GM18909 (cell line): ENCODE measurements around the gene MEIS1.

ENCODE experiments used
- ATAC-seq: cut with Tn5 transposase; IDR thresholded peaks from one replicate; pipeline ENCODE4 v1.9.1; 2021; ENCODE audit warnings: mild to moderate bottlenecking; ENCODE audit not compliant: unreplicated experiment, poor library complexity

Gene MEIS1

DNA sequence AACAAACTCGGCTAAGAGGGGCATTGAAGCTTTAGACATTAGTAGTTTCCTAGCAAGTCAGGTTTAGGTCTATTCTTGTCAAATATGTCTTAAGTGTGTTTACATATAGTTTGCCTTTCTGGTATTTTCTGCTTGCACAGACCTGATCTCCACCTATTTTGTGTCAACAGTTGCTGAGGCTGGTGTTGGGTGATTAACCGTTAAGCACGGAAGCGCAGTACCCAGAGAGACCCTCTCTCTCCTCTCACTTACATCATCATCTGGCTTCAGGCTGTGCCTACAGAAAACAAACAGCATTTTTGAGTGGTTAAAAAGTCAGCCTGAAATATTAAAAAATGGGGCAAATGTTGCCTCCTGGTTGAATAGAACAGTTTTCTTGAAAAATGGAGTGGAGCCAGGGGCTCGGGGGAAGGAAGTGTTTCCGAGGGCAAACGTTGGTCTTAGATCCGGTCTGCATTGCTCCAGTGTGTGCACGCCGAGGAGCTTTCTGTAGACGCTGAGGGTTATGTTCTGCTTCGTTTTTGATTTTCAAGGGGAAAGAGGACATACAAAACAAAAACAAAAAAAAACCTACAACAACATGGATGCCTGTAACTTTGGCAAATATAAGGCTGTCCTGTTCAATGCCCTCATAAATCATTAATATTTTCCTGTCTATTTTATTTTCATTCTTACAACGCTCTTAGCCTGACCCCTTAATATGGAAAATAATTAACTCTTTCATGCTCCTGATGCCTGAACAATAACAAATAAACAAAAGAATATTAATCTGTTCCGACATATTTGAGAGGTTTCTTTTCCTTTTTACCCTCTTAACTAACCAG, 120.8 kb downstream of the MEIS1 start:
- no peak for ATAC-seq

DNA sequence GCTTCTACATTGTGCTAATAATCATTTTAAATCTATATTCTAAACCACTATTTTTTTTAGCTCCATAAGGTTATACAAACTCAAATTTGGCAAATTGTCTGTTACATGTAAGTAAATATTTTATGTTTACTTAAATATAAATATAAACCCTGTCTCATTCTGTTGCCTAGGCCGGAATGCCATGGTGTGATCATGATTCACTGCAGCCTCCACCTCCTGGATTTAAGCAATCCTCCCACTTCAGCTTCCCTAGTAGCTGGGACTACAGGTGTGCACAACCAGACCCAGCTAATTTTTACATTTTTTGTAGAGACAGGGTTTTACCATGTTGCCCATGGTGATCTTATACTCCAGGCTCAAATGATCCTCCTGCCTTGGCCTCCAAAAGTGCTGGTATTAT, 124.7 kb downstream of the MEIS1 start:
- ATAC-seq: no peak

DNA sequence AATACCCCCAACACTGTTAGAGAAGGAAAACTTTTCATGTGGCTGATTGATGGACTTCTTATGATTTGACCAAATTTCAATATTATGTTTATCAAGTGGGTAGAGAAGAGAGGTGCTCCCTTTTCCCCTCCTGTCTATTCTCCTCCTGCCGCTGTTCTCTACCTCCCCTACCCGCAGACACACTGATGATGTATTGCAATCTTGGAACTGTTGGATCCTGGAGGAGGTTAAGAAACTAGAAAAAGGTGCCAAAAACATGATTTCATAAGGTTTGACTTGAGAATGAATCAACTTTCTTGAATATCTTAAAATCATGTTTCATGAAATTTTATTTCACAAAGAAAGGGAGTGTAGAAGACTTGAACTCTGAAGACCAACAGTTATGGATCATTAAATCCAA, 125.8 kb downstream of the MEIS1 start:
- ATAC-seq: no peak

DNA sequence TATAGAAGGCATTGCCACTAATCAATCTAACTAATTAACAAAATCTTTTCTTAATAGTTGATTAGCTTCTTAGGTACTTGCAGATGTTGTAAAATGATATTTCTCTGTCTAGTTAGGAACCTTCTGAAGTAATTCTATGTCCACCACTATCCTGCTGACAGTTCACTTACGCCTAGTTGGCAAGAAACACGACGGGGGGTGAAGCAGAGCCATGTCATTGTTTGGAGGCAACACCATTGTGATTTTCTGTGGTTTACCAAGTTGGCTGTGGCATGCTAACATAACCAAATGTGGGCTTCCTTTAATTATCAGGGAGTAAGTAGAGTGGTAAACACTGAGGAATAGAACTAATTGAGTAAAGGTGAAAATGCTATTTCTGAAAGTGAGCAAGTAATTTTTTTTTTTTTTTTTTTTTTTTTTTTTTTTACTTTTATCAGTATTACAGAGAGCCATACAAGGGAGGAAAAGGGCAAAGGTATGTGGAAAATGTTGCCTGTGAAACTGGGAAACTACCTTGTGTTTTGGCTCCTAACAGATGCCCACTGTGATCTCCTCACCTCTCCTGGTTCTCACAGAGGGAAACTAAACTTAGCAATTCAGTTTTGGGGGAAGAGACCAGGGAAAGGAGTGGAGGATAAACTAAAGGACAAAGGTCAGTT, 126.8 kb downstream of the MEIS1 start:
- no peak for ATAC-seq

DNA sequence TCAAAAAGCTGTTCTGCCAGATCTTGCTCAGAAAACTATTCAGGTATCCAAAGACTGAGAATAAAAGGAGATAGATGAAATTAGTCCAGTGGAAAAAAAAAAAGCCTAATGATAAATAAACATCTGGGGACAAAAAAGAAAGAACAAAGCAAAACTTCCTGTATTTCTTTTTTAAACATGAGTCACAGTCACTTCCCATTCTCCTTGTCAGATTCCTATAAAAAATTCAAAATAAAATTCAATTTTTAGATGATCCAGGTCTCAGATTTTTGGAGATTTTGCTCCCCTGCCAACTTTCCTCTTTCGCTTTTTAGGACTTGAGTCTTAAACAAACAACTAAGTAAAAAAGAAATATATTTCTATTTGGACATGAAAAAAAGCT, 127.4 kb downstream of the MEIS1 start:
- ATAC-seq: no peak

DNA sequence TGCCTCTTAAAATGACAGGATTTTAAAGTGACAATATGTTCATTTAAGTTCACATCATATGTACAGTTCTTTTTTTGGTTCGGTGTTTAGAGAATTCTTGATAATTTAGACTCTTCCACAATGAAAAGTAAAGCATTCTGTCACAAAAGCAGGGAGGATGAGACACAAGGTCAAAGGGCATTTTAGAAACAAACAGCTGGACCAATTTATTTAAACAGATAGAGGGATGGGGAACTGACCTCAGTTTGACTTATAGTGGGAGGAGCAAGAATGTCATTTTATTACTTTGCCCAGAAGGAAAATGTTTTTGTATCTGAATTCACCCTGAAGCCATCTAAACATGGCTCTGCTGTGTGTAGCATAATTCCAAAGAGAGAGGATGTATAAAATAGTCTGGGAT, 128.5 kb downstream of the MEIS1 start:
- ATAC-seq: no peak

DNA sequence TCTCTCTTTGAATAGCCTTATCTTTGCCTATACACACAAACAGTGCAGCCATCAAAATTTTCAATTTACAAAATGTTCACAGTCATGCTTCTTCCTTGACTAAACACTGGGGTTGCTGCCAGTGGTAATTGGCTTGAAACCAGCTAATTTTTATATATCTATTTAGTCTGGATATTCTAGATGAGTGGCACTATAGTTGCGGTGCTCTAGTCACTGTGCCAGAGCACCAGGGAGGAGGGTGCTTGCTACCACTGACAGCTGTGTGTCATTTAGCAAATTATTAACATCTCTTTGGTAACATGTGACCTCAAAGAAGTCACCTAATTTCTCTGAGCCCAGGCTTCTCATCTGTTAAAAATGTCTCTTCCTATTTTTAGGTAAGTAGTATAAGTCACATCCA, 130.4 kb downstream of the MEIS1 start:
- ATAC-seq: no peak

DNA sequence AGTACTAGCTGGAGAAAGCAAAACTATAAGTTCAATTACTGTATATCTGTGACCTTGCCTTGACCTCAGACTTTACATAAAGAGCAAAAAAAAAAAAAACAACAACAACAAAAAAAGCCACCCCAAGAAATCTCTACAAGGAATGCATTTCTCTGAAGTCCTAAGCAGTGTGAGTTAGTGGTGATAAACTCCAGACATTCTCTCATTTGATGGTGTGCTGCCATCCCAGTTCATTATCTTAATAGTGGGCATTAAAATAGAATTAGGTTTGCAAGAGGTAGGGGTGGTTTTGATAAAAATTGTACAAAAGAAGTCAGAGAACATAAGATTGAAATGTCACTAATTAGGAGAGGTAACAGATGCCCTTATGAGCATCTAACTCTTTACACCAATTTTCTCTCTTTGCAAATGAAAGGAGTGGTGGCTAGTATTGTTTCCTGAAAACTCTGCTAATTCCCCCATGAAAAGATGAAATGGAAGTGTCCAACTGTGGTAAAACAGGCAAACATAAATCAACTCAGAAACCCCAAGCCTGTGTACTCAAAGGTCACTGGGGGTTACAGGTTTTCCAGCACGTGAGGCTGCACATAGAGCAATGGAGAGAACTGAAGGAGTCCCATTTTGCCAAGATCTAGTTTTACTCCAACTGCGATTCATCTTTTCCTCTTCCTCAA, 131.9 kb downstream of the MEIS1 start:
- ATAC-seq: no peak

DNA sequence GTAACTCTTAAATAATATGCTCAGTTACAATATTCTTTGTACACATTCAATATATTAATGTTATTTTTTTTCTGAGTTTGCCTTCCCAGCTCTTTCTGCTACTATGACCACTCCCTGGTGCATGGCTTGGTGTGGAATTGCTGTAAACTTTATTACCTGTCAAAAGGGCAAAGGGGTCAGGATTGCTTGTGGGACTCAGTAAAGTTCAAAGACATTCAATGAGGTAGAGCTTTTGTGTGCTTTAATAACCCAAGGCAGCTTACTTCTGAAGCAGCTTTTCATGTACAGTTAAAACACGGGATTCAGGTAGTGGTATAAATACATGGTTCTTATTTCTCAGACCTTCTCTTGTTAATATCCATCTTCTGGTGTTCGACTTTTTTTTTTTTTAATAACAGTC, 132.8 kb downstream of the MEIS1 start:
- no peak for ATAC-seq

DNA sequence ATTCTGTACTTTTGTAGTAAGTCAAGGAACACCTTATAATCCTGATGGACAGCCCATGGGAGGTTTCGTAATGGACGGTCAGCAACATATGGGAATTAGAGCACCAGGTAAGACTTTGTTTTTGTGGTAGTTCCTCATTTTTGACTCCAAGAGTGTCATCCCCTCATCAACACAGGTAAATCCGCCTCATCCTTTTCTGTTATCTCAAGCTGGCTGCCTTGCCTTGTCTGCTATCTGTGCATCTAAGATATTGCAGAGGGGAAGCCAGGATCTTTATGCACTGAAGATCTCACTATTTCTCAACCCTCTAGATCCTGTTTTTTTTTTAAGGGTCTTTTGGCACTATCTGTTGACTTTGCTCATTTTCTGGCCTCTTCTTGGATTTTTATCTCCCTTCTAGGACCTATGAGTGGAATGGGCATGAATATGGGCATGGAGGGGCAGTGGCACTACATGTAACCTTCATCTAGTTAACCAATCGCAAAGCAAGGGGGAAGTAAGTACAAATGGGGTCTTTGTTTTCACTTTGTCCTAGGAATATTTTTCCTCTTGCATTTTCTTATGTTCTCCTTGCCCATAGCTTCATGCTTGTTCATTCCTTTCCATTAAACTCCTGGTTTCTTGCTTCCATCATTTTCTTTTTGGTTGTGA, 133.8 kb downstream of the MEIS1 start:
- no peak for ATAC-seq

DNA sequence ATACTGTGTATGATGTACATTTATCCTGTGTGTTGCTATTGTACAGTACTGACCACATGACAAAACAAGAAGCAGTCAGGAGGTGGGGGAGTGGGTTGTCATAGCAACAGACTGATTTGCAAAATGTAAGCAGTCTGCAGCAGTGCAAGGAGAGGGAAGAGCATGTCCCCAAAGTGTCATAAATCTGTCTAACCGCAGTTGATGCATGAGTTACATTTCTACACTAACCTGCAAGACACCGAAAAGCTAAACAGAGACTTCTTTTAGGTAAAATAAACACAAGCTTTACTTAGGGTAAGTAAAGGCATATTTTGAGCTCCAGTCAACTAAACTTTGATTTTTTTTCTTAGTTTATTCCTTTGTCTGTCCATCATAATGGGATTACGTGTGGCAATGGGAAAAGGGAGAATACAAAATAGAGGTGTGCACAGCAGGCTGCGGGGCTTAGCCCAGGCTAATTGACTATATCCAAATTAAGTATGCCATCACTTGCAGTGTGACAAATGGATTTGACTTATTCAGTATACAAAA, 134.5 kb downstream of the MEIS1 start:
- ATAC-seq: no peak

DNA sequence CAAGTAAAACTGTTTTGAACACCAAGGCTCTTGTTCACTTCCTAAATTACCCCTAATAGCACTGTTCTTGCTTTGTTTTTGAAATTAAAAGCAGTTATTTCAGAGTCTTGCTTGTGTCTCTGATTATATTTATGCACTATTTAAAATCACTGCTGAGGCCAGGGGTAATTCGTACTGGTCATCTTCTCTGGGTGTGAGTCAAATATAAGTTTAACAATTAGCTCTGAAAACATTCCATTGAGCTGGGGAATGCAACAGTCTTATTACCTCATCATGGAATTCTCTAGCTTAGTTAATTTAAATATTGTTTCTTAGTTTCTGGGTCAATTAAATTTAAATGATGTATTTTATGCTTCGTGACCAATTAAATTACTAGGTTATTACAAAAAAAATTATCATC, 135.0 kb downstream of the MEIS1 start:
- no peak for ATAC-seq

DNA sequence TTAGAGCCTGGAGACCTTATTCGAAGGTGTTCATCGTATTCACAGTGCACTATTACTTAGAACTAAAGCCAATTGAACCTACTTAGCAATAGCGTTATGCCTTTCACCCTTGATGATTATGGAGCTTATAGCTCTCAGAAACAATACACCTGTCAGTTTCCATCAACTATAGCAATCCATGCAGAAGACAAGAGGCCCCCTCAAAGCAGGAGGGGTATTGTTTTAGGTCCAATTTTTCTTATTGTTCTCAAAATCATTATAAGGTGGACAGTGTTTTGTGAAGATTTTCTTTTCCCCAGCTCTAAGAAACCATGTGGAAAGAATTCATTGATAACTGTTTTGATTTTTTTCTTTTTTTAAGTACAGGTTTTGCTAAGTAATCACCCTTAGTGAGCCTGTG, 135.5 kb downstream of the MEIS1 start:
- no peak for ATAC-seq

DNA sequence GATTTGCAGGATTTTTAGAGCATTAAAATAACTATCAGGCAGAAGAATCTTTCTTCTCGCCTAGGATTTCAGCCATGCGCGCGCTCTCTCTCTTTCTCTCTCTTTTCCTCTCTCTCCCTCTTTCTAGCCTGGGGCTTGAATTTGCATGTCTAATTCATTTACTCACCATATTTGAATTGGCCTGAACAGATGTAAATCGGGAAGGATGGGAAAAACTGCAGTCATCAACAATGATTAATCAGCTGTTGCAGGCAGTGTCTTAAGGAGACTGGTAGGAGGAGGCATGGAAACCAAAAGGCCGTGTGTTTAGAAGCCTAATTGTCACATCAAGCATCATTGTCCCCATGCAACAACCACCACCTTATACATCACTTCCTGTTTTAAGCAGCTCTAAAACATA, 137.0 kb downstream of the MEIS1 start:
- no peak for ATAC-seq

DNA sequence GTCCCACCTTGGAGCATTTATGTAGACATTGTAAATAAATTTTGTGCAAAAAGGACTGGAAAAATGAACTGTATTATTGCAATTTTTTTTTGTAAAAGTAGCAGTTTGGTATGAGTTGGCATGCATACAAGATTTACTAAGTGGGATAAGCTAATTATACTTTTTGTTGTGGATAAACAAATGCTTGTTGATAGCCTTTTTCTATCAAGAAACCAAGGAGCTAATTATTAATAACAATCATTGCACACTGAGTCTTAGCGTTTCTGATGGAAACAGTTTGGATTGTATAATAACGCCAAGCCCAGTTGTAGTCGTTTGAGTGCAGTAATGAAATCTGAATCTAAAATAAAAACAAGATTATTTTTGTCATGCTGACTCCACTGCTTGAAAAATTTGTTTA, 137.5 kb downstream of the MEIS1 start:
- ATAC-seq: no peak

DNA sequence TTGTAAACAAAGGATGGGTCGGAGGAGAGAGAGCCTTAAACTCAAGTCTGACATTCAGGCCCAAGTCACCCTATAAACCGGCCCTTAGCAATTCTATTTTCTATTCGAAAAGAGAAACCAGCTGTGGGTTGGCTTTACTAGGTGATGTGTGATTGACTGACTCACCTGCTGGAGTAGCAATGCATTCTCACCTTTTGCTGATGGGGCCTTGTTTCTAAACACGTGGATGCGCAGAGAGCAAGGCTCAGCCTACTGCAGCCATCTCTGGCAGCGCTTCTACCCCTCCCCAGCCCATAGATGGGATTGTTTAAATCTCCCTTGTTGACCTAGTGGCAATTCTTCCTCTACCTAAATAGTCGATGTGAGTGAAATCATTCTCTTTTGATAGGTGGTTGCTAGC, 138.5 kb downstream of the MEIS1 start:
- ATAC-seq: no peak

DNA sequence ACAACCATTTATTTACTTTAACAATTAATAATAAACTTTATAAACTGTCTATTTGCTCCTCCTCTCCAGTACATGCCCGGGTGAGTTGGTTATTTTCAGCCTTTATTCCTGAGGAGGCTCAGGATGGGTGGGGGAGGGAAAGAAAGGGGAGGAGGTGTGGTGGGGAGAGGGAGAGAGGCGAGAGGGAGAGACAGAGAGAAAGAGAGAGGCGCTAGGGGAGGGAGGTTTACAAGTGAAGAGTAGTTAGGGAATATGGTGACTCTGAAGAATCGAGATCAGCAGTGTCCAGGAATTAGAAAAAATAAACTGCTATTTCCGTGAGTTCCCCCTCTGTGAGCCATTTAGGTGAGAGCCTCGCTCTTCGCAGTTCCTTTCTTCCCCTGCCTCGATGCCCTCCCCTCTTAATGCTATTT, 138.9 kb downstream of the MEIS1 start:
- no peak for ATAC-seq

DNA sequence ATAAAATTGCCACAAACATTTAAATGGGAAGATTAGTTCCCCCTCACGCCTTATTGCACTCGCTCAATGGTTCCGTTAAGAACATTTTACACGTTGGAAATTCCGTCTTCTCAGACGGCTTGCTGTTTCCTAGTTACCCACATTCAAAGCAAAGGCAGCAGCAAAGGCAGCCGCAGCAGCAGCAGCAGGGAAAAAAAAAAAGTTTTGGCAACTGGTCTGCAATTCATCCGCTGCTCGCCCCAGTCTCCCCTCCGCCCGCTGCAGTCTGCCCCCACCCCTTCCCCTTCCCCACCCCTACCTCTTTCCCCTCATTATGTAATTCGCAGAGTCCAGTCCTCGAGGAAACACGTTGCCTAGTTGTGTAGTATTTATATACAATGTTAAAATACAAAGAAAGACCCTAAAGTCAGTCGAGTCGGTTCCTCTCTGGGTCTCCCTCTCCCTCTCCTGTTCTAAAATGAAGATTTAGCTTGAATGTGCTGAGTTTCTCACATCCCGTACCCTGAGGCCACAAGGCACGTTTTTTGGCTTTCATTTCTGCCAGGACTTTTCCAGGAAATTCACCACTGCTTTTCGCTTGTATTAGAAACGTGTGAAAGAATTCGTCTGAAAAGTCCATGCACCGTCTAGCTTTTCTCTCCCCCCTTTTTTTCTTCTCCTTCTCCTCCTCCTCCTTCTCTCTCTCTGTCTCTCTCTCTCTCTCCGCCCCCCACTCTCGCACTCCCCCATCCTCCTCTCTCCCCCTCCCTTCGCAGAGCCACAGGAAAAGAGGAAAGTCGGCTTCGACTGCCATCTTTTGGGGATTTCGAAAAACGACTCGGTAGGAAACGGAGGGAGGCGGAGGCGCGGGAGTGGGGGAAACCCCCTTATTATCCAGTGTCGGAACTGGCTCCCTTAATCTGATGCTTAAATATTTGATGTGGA, 140.0 kb downstream of the MEIS1 start:
- ATAC-seq: no peak

DNA sequence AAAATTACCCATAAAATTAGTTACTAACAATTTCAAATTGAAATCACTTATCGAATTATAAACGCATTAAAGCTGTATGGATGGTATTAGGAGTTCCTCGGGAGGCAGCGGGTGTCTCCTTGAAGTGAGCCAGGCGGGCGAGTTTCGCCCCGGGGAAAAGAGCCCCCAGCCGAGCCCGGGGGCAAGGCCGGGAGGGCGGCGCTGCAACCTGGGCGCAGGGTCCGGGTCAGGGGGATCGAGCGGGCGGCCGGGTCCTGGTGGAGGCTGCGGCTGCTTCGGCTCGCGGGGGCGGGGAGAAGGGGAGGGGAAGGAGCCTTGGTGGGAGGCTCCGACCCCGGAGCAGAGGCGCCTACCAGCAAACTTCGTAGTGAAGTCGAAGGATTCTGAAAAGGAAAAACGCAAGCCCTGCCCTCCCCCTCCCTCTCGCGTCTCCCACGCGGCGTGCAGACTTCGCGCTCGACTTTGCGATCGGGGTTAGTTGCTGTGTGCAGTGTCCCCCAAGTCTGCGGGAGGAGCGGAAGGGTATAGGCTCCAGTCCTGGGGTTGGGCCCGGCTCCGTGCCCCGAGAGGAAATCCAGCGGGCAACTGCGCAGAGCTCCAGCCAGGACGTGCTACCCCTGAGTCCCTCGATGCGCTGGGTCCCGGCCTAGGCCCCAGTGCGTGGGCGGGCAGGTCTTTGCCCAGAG, 140.8 kb downstream of the MEIS1 start:
- ATAC-seq: no peak

DNA sequence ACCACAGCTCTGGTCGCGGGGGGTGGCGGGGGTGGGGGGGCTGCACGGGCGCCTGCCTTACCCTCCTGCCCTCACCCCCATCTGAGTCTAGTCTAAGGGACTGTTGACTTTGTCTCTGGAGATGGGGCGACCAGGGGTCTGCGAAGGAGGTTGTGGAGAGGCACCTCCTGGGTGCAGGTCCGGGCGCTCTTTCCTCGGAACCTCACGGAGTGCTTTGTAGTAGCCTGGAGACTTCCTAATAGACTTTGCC, 141.3 kb downstream of the MEIS1 start:
- no peak for ATAC-seq
